NCI-H2081 treated with DMSO at 0.1 percent for 48 hours (cell line): ENCODE results near the gene JMJD1C.

ENCODE experiments used
- DNase-seq: peaks from one replicate; lab custom pipeline; 2025; lab: John Stamatoyannopoulos, UW

The JMJD1C gene

DNA sequence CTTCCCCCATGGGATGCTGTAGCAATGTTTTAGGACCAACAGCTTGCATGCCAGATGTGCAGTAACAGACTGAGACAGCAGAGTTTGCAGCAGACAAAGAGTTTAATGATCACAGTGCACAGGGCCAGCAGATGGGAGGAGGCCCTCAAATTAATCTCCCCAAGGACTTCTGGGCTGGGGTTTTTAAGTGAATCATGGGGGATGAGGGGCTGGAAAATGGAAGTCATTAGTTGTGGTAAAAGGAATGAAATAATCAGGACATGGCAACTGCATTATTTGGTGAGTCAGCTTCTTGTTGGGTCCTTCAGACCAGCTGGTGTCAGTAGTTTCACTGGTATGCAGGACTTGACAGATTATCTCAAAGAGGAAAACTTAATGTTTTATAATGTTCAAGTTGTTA lies 345.2 kb downstream of the JMJD1C start:
- no peak for DNase-seq

DNA sequence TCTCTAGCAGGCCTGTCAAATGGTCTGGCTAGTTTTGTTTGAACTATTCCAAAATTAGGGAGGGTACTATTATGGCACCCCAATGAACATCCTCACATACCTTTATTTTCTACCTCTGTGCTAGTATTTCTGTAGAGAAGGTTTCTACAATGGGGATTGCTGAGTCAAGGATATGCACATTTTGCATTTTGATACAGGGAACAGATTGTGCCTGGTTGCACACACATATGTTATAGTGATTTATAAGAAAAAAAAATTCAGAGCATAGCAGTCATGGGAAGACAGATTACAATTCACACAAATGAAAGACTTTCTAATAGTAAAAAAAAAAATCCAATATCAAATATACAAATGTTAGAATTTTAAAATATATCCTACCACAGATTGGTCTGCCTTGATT lies 346.7 kb downstream of the JMJD1C start:
- DNase-seq: no peak
